Fibroblast of gingiva (primary cell): ENCODE results near the gene TRNT1.
A peak's percentile ranks its signal among the peaks of the same experiment; 100 is the strongest.

Experiments used
- DNase-seq: peaks from one replicate; pipeline ENCODE4 v3.0.0-alpha.2; 2011; ENCODE audit warnings: low read depth

Gene TRNT1

GRCh38 chr3:3126477-3127431 lies at the start of gene TRNT1:
Gene TRNT1 (plus strand): TSS chr3:3126940. CDS start chr3:3129041, 2,101 bp downstream.
- DNase-seq = peak; percentile 94

- no peak for DNase-seq
Observed at GRCh38 chr3:3080309-3080708, 46.4 kb upstream of the TRNT1 start.

GRCh38 chr3:3081381-3082233 lies 45.1 kb upstream of the TRNT1 start:
- no peak for DNase-seq

GRCh38 chr3:3082234-3082924 lies 44.4 kb upstream of the TRNT1 start:
- no peak for DNase-seq

- no peak for DNase-seq
Observed at GRCh38 chr3:3084890-3085289, 41.9 kb upstream of the TRNT1 start.

- DNase-seq = no peak
Observed at GRCh38 chr3:3085782-3086181, 41.0 kb upstream of the TRNT1 start.

GRCh38 chr3:3086239-3086638 lies 40.5 kb upstream of the TRNT1 start:
- no peak for DNase-seq

- no peak for DNase-seq
Observed at GRCh38 chr3:3087279-3087678, 39.5 kb upstream of the TRNT1 start.

GRCh38 chr3:3087716-3088465 lies 38.8 kb upstream of the TRNT1 start:
- DNase-seq = no peak

- DNase-seq = no peak
Observed at GRCh38 chr3:3089017-3089416, 37.7 kb upstream of the TRNT1 start.

GRCh38 chr3:3097958-3098357 lies 28.8 kb upstream of the TRNT1 start:
- DNase-seq = no peak

GRCh38 chr3:3101660-3102458 lies 24.9 kb upstream of the TRNT1 start:
- DNase-seq = no peak

- DNase-seq = no peak
Observed at GRCh38 chr3:3102751-3103150, 24.0 kb upstream of the TRNT1 start.

- no peak for DNase-seq
Observed at GRCh38 chr3:3105246-3105645, 21.5 kb upstream of the TRNT1 start.

- DNase-seq = no peak
Observed at GRCh38 chr3:3105815-3106214, 20.9 kb upstream of the TRNT1 start.

GRCh38 chr3:3107181-3107580 lies 19.6 kb upstream of the TRNT1 start:
- no peak for DNase-seq

GRCh38 chr3:3107858-3108257 lies 18.9 kb upstream of the TRNT1 start:
- DNase-seq = no peak

GRCh38 chr3:3109407-3110298 lies 17.1 kb upstream of the TRNT1 start:
- no peak for DNase-seq

- DNase-seq = no peak
Observed at GRCh38 chr3:3110299-3110630, 16.5 kb upstream of the TRNT1 start, which contains the start of gene IL5RA. Gene IL5RA (minus strand): TSS chr3:3110374. CDS start chr3:3104984, 5,390 bp downstream.
